Karpas-422 (cell line): ENCODE results near the gene TMPRSS15. TPM values are rescaled to one million over a fixed set of nuclear protein-coding genes. Genes with fewer than 3 reads are reported as not detected.
A peak's percentile ranks its signal among the peaks of the same experiment; 100 is the strongest.

Source experiments
- DNase-seq: peaks from one replicate; pipeline ENCODE4 v3.0.0-alpha.2; 2015
- H2AFZ ChIP-seq: fragments of 200-600 bp; sonication (generic); 2 replicates; pipeline ENCODE4 v1.6.1; 2014; ENCODE audit warnings: antibody characterized with exemption, low read length, mixed read lengths
- H3K27ac ChIP-seq: fragments of 200-600 bp; sonication (generic); 2 replicates; pipeline ENCODE4 v1.5.1; 2014; ENCODE audit warnings: mild to moderate bottlenecking, low read length, moderate library complexity
- H3K27me3 ChIP-seq: fragments of 200-600 bp; sonication (generic); 2 replicates; pipeline ENCODE4 v1.6.1; 2014; ENCODE audit warnings: low read length, mixed read lengths
- H3K36me3 ChIP-seq: fragments of 200-600 bp; sonication (generic); 2 replicates; pipeline ENCODE4 v1.6.1; 2014; ENCODE audit warnings: low read length, mixed read lengths; ENCODE audit not compliant: insufficient read depth
- H3K4me1 ChIP-seq: fragments of 200-600 bp; sonication (generic); 2 replicates; pipeline ENCODE4 v1.6.1; 2014; ENCODE audit warnings: mild to moderate bottlenecking, low read length, mixed read lengths
- H3K4me2 ChIP-seq: fragments of 200-600 bp; sonication (generic); 2 replicates; pipeline ENCODE4 v1.6.1; 2014; ENCODE audit warnings: low read length, low read depth, mild to moderate bottlenecking; ENCODE audit not compliant: poor library complexity, severe bottlenecking
- H3K4me3 ChIP-seq: fragments of 200-600 bp; sonication (generic); 2 replicates; pipeline ENCODE4 v1.5.1; 2014; ENCODE audit warnings: mild to moderate bottlenecking, antibody characterized with exemption, low read length, mixed read lengths
- H3K79me2 ChIP-seq: fragments of 200-600 bp; sonication (generic); 2 replicates; pipeline ENCODE4 v1.6.1; 2014; ENCODE audit warnings: mild to moderate bottlenecking, low read length, mixed read lengths
- H3K9ac ChIP-seq: fragments of 200-600 bp; sonication (generic); 2 replicates; pipeline ENCODE4 v1.6.0; 2014; ENCODE audit warnings: low read length
- H3K9me2 ChIP-seq: fragments of 200-600 bp; sonication (generic), shearing (Covaris generic); replicated peaks from 2 replicates; pipeline ENCODE4 v1.6.0; 2014; ENCODE audit warnings: mild to moderate bottlenecking, low read length, moderate library complexity; ENCODE audit not compliant: insufficient read depth
- H3K9me3 ChIP-seq: fragments of 300-700, 200-600 bp; sonication (generic); 2 replicates; pipeline ENCODE4 v1.6.1; 2014; ENCODE audit warnings: low read length, mixed read lengths
- H4K20me1 ChIP-seq: fragments of 200-600 bp; sonication (generic); 2 replicates; pipeline ENCODE4 v1.6.1; 2014; ENCODE audit warnings: mild to moderate bottlenecking, antibody characterized with exemption, low read length, low read depth; ENCODE audit not compliant: insufficient read depth
- total RNA-seq: library from RNA; depleted of rRNA; stranded (reverse); fragments of >200 nt; shearing (Covaris generic); gene quantifications from 2 replicates; pipeline ENCODE4 v1.2.3, GENCODE V29; 2014; ENCODE audit warnings: low replicate concordance

The TMPRSS15 gene
- total RNA-seq, 1 experiment from 2014 or later: 0.19 TPM

DNA sequence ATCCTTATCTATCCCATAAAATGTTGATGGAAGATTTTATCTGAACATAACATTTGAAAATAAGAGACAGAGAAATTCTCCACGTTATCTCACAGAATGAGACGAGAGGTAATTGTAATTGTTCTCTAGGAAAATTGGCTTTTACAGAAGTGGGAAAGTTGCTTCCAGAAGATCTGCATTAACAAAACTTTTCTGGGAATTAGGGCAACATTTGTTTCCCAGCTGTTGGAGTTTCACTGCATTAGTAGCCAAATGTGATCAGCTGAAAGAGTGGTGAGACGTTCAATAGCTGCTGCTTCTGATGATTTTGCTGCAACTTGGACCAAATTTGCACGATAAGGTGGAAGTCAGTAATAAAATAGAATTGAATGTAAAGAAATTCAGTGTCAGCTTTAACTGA is 151.3 kb downstream of the TMPRSS15 start:
- Histone ChIP-seq H3K9ac (no peak overlapping the region), H3K27ac (no peak overlapping the region)

DNA sequence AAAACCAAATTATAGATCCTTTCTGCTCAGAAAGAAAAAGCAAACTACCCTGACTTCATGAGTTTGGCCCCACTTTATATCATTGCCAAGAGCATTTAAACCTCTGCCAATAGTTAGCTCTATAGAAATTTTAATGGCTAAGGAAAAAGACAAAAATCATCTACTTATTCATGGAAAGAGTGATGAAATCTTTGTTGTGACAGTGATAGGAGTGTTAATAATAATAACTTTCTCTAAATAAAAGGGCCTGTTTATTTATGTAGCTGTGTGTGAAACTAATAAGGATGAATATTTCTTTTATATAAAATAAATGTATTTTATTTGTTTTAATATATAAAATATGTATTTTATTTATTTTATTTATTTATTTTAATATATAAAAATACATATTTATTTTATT is 152.5 kb downstream of the TMPRSS15 start:
- H3K4me1 ChIP-seq: no peaks in the 10 kb centered on the region
- no peaks in the 10 kb centered on the region for H3K36me3 ChIP-seq
- H3K27me3 ChIP-seq: no peaks in the 10 kb centered on the region
- no peak overlapping the region for H3K27ac ChIP-seq
- peaks cover 33% of the 10 kb centered on the region for H3K9me3 ChIP-seq
- no peak overlapping the region for H2AFZ ChIP-seq
- H3K79me2 ChIP-seq: no peaks in the 10 kb centered on the region
- H4K20me1 ChIP-seq: no peaks in the 10 kb centered on the region
- H3K4me3 ChIP-seq: no peak overlapping the region
- H3K9ac ChIP-seq: no peak overlapping the region
- H3K4me2 ChIP-seq: no peak overlapping the region
- H3K9me2 ChIP-seq: no peaks in the 10 kb centered on the region
- DNase-seq: no peak

More for the DNA sequence above, 151.3 kb downstream of the TMPRSS15 start:
- no peaks in the 10 kb centered on the region for H3K4me1 ChIP-seq
- no peak overlapping the region for H3K4me2 ChIP-seq
- no peaks in the 10 kb centered on the region for H3K36me3 ChIP-seq
- H4K20me1 ChIP-seq: no peaks in the 10 kb centered on the region
- no peaks in the 10 kb centered on the region for H3K9me2 ChIP-seq
- no peak for DNase-seq
- no peaks in the 10 kb centered on the region for H3K27me3 ChIP-seq
- no peak overlapping the region for H2AFZ ChIP-seq
- H3K9me3 ChIP-seq: peaks cover 32% of the 10 kb centered on the region
- H3K4me3 ChIP-seq: no peak overlapping the region
- no peaks in the 10 kb centered on the region for H3K79me2 ChIP-seq

DNA sequence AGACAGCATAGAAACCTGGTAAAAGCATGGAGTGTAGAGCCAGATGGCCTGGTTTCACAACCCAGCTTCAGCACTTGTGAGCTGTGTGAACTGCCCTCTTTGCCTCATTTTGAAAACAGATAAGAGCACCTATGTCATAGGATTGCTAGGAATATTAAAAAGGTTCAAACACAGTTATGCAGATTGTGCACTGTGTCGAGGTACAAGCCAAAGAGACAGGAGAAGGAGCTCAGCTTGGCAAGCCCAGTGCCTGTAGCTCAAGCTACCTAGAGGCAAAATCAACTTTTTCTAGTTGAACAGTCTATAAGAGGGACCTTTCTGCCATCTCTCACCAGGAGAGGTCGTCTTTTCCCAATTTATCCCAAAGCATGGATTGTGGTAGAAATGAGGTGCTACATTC is 153.9 kb downstream of the TMPRSS15 start:
- Histone ChIP-seq H3K9me3 (peaks cover 32% of the 10 kb centered on the region), H3K4me3 (no peak overlapping the region), H4K20me1 (no peaks in the 10 kb centered on the region), H3K4me1 (no peaks in the 10 kb centered on the region), H3K4me2 (no peak overlapping the region), H3K27me3 (no peaks in the 10 kb centered on the region), H2AFZ (no peak overlapping the region), H3K27ac (no peak overlapping the region), H3K36me3 (no peaks in the 10 kb centered on the region), H3K79me2 (no peaks in the 10 kb centered on the region), H3K9me2 (no peaks in the 10 kb centered on the region), H3K9ac (no peak overlapping the region)
- DNase-seq: peak; percentile 41

GRCh38 chr21:18248171-18248570 is 155.4 kb downstream of the TMPRSS15 start:
- H3K27me3 ChIP-seq: no peaks in the 10 kb centered on the region

DNA sequence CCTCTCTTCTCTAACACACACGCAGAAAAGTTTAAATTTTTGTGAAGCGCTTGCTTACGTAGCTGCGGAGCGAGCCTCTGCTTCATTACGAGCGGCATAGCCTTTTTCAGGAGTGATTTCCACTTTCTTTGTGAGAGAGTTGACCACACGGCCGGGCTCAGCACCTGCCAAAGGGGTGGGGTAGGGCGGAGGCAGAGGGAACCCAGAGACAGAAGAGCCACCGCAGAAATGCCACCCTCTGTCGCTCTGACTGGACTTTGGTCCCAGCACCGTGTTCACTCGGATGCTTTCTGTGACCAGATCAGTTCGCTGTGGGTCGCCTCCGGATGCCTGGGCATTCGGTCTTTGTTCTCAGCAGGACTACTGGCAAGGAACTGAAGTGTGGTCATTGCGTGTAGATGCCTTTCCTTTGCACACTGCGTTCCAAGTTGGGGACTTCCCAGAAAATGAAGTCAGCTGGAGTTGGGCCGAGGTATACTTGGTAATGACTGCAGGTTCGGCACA is 158.1 kb downstream of the TMPRSS15 start:
- H2AFZ ChIP-seq: no peak overlapping the region
- H3K4me1 ChIP-seq: no peaks in the 10 kb centered on the region
- H3K9me2 ChIP-seq: no peaks in the 10 kb centered on the region
- H3K4me2 ChIP-seq: no peak overlapping the region
- no peak overlapping the region for H3K9ac ChIP-seq
- H3K9me3 ChIP-seq: peaks cover 28% of the 10 kb centered on the region
- no peaks in the 10 kb centered on the region for H4K20me1 ChIP-seq
- no peak overlapping the region for H3K4me3 ChIP-seq
- H3K79me2 ChIP-seq: no peaks in the 10 kb centered on the region
- DNase-seq: no peak
- no peaks in the 10 kb centered on the region for H3K36me3 ChIP-seq
- H3K27me3 ChIP-seq: no peaks in the 10 kb centered on the region
- no peak overlapping the region for H3K27ac ChIP-seq

More at GRCh38 chr21:18248171-18248570, 155.4 kb downstream of the TMPRSS15 start:
- Histone ChIP-seq H3K9me2 (no peaks in the 10 kb centered on the region), H3K9me3 (peaks cover 35% of the 10 kb centered on the region), H3K4me3 (no peak overlapping the region), H3K36me3 (no peaks in the 10 kb centered on the region), H3K4me1 (no peaks in the 10 kb centered on the region), H3K79me2 (no peaks in the 10 kb centered on the region), H3K4me2 (no peak overlapping the region), H3K9ac (no peak overlapping the region), H4K20me1 (no peaks in the 10 kb centered on the region), H3K27ac (no peak overlapping the region), H2AFZ (no peak overlapping the region)
- no peak for DNase-seq

- H3K27ac ChIP-seq: no peak within 1 kb of the TSS
- H3K9ac ChIP-seq: no peak within 1 kb of the TSS
- DNase-seq: no peak
- H3K79me2 ChIP-seq: no peaks in the 10 kb centered on the region
- no peaks in the 10 kb centered on the region for H3K4me1 ChIP-seq
- H4K20me1 ChIP-seq: no peaks in the 10 kb centered on the region
- no peak within 1 kb of the TSS for H3K4me3 ChIP-seq
- no peak within 1 kb of the TSS for H2AFZ ChIP-seq
- H3K27me3 ChIP-seq: no peaks in the 10 kb centered on the region
- H3K4me2 ChIP-seq: no peak within 1 kb of the TSS
- H3K9me3 ChIP-seq: peaks cover 26% of the 10 kb centered on the region
- H3K36me3 ChIP-seq: no peaks in the 10 kb centered on the region
- no peaks in the 10 kb centered on the region for H3K9me2 ChIP-seq
Measured at GRCh38 chr21:18244671-18245463, 158.7 kb downstream of the TMPRSS15 start, which contains the start of gene CHODL. Gene CHODL (plus strand): TSS chr21:18244833. CDS start chr21:18245224, 391 bp downstream.

- Histone ChIP-seq H3K9me2 (no peaks in the 10 kb centered on the region), H3K9ac (no peak overlapping the region), H3K4me2 (no peak overlapping the region), H3K9me3 (peaks cover 44% of the 10 kb centered on the region), H2AFZ (no peak overlapping the region), H3K79me2 (no peaks in the 10 kb centered on the region), H3K4me1 (no peaks in the 10 kb centered on the region), H3K27ac (no peak overlapping the region), H3K27me3 (no peaks in the 10 kb centered on the region), H3K4me3 (no peak overlapping the region), H3K36me3 (no peaks in the 10 kb centered on the region), H4K20me1 (no peaks in the 10 kb centered on the region)
- DNase-seq: no peak
Measured at GRCh38 chr21:18235545-18235944, 168.0 kb downstream of the TMPRSS15 start.

DNA sequence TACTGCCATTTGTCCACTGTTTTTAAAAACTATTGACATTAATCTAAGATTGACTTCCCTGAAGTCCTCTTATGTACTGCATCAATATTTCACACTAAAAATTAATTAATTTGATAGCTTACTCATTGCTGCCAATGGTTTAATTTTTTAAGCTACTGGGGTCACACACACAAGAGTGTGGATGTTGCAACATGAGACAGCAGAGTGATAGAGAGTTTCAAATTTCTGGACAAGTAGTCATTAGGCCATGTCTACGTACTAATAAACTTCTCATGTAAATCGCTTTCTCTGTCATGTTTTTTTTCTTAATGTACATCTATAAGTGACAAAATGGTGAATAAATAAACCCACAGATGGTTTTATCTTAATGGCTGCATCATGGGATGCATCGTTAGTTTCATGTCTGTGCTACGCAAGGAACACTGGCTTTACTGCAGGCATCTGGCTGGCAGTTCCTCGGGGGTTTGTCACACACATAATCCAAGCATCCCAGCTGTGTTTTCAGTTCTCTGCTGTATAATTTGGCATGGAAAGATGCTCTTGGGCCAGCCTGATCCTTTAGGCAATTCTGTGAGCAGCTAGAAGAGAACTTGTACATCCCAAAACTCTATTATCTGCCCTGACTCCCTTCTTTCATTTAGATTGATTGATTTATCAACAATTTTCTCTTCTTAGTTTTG is 175.4 kb downstream of the TMPRSS15 start:
- no peaks in the 10 kb centered on the region for H4K20me1 ChIP-seq
- no peak overlapping the region for H3K4me2 ChIP-seq
- no peaks in the 10 kb centered on the region for H3K4me1 ChIP-seq
- H3K27ac ChIP-seq: no peak overlapping the region
- no peak for DNase-seq
- H2AFZ ChIP-seq: no peak overlapping the region
- no peaks in the 10 kb centered on the region for H3K9me2 ChIP-seq
- H3K27me3 ChIP-seq: no peaks in the 10 kb centered on the region
- no peak overlapping the region for H3K9ac ChIP-seq
- no peaks in the 10 kb centered on the region for H3K36me3 ChIP-seq
- peaks cover 26% of the 10 kb centered on the region for H3K9me3 ChIP-seq
- H3K79me2 ChIP-seq: no peaks in the 10 kb centered on the region
- H3K4me3 ChIP-seq: no peak overlapping the region
